ENCODE results near the gene RBM39. TPM values are rescaled to one million over a fixed set of nuclear protein-coding genes. Genes with fewer than 3 reads are reported as not detected.

Gene RBM39
- total and polyA plus RNA-seq, 9 of the 15 experiments (the other 6 are each of a cell fraction or from before 2014, with no cell fraction given): 143 to 319 (median 228) TPM

- TF ChIP-seq PRDM10 (IDR thresholded peaks at IDR 0.05; ENCODE audit: partially characterized antibody): no peak
- TF ChIP-seq VEZF1 (CRISPR knock-in tag; IDR thresholded peaks at IDR 0.05): no peak
- TF ChIP-seq ZNF586 (CRISPR knock-in tag; conservative IDR thresholded peaks at IDR 0.05): no peak
- TF ChIP-seq ZBTB9 (CRISPR knock-in tag; IDR thresholded peaks at IDR 0.05): no peak
- TF ChIP-seq HMBOX1 (IDR thresholded peaks at IDR 0.05): no peak
- TF ChIP-seq ATF7 (IDR thresholded peaks at IDR 0.05): no peak
- TF ChIP-seq MAFF (IDR thresholded peaks at IDR 0.05; ENCODE audit: low read length): 0 out of 2 replicates have a peak, but pooled peaks have one; percentile 19
- TF ChIP-seq TARDBP (IDR thresholded peaks at IDR 0.05): no peak
- no peak for TF ChIP-seq PCBP2 (IDR thresholded peaks at IDR 0.05; ENCODE audit: low read depth, low read length, poor library complexity, severe bottlenecking)
- TF ChIP-seq PKNOX1 (IDR thresholded peaks at IDR 0.05): peak; percentile 33; the same call in 1 of the 2 replicates
- TF ChIP-seq SMARCA4 (IDR thresholded peaks at IDR 0.05): peak; percentile 47
- no peak for TF ChIP-seq PRMT5 (CRISPR knock-in tag; IDR thresholded peaks at IDR 0.05)
These were observed 34.5 kb upstream of the RBM39 start (continued) for GRCh38 chr20:35776513-35777101.
